Spleen (tissue), 7 donors: ENCODE results near the gene WIPI1.

Source experiments
- POLR2A ChIP-seq, 3 donors: fragments of 450-650 bp; IDR thresholded peaks; one replicate each; pipeline ENCODE4 v1.5.1; 2017; ENCODE audit warnings: antibody characterized with exemption in 3 of 3, mild to moderate bottlenecking in 1 of 3
- TF ChIP-seq, protein P1 (sequence below), 11 experiments: fragments of 200-600 bp in 7 of 11; fragments of 450-650 bp in 4 of 11; sonication (generic) in 4 of 11; IDR thresholded peaks in 8 of 11; conservative IDR thresholded peaks in 3 of 11; 1 replicate in 7 of 11; 2 replicates in 4 of 11; pipeline versions ENCODE4 v1.4.0 to v1.8.0; 2016 to 2021; ENCODE audit warnings: antibody characterized with exemption in 11 of 11, inconsistent platforms in 4 of 11, mild to moderate bottlenecking in 1 of 11
- donor health status: DM: no; HTN: no; CAD: no; lungs with moderate emphysema.
- donor health status: DM: no; HTN: no; CAD: no.
- donor health status: DM: no; HTN: no; CAD: no.

DNA sequence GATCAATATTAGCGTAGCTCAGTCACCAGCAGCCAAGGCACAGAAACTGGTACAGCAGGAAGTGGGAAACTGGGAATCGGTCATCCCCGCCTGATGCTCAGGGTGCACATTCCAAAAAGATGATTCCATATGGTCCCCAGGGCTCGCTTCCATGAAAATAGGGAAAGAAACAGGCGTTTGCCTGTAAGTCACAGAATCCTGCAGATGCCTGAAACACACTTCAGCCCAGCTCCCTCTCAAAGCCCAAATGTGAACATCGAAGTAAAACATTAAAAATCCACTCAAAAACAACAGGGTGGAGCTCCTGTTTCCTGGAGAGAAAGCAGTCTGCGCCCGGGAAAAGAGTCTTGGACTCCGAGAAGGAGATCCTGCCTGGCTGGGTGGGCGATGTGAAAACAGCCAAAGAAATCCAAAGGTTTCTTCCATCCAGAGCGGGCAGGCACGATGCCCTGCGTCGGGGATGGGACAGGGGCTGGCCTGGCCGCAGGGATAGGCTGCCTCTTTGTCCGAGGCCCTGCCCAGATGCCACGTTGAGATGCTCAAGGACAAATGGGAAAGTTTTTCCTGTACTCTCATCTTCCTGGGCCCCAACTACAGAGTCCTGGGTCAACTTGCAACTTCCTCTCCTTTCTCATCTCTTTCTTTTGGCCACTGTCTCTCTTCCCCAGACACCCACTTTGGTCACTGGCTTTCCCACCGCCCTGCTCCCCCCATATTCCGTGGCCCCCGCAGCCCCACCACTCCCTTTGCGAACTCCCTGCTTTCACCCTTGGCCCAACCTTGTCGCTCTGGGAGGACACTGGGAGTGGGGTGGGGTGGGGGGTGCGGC, 743 bp downstream of the WIPI1 start:
- TF ChIP-seq, protein P1, sequence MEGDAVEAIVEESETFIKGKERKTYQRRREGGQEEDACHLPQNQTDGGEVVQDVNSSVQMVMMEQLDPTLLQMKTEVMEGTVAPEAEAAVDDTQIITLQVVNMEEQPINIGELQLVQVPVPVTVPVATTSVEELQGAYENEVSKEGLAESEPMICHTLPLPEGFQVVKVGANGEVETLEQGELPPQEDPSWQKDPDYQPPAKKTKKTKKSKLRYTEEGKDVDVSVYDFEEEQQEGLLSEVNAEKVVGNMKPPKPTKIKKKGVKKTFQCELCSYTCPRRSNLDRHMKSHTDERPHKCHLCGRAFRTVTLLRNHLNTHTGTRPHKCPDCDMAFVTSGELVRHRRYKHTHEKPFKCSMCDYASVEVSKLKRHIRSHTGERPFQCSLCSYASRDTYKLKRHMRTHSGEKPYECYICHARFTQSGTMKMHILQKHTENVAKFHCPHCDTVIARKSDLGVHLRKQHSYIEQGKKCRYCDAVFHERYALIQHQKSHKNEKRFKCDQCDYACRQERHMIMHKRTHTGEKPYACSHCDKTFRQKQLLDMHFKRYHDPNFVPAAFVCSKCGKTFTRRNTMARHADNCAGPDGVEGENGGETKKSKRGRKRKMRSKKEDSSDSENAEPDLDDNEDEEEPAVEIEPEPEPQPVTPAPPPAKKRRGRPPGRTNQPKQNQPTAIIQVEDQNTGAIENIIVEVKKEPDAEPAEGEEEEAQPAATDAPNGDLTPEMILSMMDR (IDR thresholded peaks at IDR 0.05 in 8 of 11, conservative IDR thresholded peaks at IDR 0.05 in 3 of 11): no peak
- no peak for TF ChIP-seq POLR2A (IDR thresholded peaks at IDR 0.05)
